SH-SY5Y (cell line): ENCODE measurements around the gene CCDC183.

Experiments
- GATA2 ChIP-seq: IDR thresholded peaks from 2 replicates; pipeline ENCODE4 v1.6.1; 2011; ENCODE audit warnings: mild to moderate bottlenecking, low read depth, low read length
- GATA3 ChIP-seq: IDR thresholded peaks from 2 replicates; pipeline ENCODE4 v1.6.1; 2011; ENCODE audit warnings: low read depth, mild to moderate bottlenecking, low read length, moderate library complexity

DNA sequence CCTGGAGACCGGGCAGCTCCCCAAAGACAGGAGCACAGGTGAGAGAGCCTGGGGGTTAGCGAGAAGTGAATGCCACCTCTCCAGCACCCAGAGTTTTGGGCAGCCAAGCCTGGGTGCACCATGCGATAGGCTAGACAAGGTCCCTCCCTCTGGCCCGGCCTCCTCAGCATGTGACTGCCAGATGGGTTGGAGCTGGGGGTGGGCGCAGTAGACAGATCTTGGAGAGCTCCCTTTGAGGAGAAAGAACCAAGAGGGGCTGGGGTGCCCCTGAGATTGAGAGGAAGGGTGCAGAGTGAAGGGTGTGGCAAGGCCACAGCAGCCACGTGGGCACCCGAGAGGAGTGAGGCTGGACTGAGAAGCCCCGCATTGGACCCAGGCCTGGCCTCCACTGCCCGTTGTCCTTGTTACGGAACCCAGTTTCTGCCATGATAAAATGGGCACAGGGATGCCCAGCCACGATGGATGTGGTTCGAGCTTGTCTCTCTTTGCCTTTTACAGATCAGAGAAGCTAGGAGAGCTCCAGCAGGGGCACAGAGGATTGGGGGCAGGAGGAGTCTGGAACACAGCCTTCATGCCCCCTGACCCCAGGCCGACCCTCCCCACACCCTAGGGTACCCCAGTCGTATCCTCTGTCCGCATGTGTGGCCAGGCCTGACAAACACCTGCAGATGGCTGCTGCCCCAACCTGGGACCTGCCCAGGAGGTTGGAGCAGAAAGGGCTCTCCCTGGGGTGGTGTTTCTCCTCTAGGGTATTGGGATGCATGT is 3.6 kb upstream of the CCDC183 start:
- no peak for TF ChIP-seq GATA2
- no peak for TF ChIP-seq GATA3
